Frontal cortex (tissue), 4 donors: ENCODE measurements around the gene CALHM2. TPM values are rescaled to one million over a fixed set of nuclear protein-coding genes. Genes with fewer than 3 reads are reported as not detected.
A peak's percentile ranks its signal among the peaks of the same experiment; 100 is the strongest.

Experiments used
- DNase-seq, 2 donors: peaks; one replicate each; pipeline ENCODE4 v3.0.0; 2012; ENCODE audit warnings: low spot score in 2 of 2
- FAIRE-seq: peaks from 2 replicates; lab custom pipeline; 2012; peaks lifted over from hg19 to GRCh38; lab: Jason Lieb, UNC
- total RNA-seq: library from RNA; depleted of rRNA; stranded (reverse); fragments of >200 nt; gene quantifications from one replicate; pipeline ENCODE4 v1.2.3, GENCODE V29; 2014
- donor health status: control.
- donor health status: control.
- donor health status: control.

Gene CALHM2
- total RNA-seq, 1 donor from 2014 or later = 1.6 TPM

DNA sequence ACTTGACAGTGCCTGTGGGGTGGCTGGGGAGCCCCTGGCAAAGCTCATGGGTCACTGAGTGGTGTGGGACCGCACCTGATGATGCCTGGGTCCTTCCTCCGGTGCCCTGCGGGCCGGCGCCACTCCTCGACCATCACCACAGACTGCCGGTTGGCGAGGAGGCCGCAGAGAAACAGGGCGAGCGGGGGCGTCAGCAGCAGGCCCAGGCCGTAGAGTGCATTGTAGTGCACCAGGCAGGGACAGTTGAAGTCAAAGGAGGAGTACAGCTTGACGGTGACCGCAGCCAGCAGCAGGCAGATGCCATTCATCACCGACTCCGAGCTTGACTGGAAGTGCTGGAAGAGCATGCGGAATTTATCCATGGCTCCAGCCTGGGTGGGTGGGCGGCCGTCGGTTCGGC is 26.5 kb upstream of the CALHM2 start:
- DNase-seq (no peak), FAIRE-seq (no peak)

DNA sequence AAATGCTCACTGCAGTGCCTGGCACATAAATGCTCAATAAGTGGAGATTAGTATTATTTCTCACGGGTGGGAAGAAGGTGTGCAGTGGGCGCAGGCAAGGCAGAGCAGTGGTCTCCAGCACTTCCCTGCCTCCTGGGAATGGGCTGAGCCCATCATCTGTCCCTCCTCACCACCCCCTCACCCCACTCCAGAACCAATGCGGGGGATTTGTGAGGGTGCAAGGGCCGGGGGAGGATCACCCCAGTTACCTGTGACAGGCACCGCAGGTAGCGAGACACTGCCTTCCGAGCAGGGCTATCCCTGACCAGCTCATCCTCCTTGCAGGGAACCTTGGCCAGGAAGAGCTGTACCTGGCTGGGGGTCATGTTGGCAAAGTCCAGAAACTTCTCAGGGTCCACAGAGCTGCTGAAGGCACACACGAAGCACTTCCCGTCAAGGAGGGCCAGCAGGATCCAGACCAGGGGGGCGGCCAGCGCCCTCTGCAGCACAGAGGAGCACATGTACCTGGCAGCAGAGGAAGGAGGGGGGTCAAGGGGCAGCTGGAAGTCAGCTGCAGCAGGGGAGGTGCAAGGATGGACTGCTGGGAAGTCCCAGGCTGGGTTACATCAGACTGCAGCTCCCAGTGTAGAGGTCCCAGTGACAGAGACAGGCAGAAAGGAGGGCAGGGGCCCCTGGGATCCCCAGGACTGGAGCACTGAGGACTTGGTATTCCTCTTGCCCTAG is 24.0 kb upstream of the CALHM2 start:
- no peak for FAIRE-seq
- no peak for DNase-seq

DNA sequence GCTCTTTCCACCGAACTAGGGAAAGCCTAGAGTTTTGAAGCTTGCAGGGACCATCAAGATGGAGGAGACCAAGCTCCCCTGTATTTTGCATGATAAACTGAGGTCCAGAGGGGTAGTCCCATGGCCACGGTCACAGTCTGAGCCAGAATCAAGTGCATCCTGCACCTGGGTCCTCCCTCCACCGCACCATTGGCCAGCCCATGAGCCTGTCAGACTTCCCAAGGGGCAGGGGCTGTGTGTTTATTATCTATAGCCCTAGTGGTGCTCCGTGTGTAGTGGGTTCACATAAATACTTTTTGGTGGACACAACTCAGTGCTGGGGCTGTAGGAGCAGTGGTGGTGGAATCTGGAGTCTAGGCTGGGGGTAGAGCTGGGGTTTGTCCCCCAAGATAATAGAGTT is 23.3 kb upstream of the CALHM2 start:
- FAIRE-seq = no peak
- no peak for DNase-seq

- FAIRE-seq (no peak), DNase-seq (no peak)
Measured at GRCh38 chr10:103474077-103474476, 21.9 kb upstream of the CALHM2 start.

- FAIRE-seq (no peak), DNase-seq (no peak)
Measured at GRCh38 chr10:103473261-103473671, 21.1 kb upstream of the CALHM2 start.

DNA sequence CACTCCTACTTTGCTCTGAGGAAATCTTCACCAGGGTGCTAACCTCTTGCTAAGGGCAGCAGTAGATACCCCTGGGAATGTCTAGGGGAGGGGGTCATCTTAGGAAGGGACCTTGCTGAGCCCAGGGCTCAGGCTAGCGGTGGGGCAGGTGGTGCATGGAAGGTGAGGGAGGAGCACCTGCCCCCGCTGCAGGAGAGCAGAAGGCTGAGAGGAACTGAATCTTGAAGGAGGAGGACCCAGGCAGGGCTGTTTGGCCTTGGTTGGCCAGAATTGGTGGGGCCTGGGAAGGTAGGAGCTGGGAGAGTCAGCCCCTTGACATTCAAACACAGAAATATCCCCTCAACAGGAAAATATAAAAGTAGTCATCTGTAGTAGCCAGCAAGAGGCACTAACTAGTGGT is 19.8 kb upstream of the CALHM2 start:
- no peak for DNase-seq

DNA sequence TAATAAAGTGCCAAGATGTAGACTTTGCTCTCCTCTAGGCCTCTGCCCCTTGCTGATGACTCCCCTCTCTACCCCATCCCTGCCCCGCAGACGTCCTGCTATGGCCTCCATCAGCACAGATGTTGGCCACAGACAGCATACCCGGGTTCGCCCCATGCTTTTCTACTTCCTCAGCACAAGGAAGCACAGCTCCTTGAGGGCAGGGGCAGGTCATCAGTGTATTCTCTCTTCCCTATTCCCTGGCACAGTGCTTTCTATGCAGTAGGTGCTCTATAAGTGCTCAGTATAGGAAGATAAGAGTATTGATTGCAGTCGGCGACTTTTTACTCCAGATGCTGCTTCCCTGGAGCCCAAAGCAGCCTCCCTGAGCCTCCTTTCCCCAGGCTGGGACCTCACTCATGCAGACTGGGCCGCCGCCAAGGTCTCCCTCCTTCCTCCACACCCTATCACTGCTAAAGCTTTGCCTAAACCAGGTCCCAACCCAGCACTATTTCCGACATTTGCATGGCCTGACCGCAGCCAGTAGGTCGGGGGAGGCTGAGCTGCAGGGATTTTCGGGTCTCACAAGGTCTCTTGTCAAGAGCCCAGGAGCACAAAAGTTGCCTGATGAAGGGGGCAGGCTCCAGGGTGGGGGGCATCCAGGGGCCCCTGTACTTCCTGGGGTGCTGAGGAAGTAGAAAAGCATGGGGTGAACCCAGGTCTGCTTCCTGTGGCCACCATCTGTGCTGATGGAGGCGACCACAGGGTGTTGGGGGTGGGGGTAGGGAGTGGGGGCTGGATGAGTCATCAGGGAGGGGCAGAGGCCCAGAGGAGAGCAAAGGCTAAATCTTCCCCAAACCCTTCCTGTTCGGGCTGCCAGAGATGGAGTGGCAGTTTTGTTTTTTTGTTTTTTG is 18.8 kb upstream of the CALHM2 start:
- no peak for DNase-seq
- FAIRE-seq = no peak

More for the DNA sequence above, 19.8 kb upstream of the CALHM2 start:
- no peak for FAIRE-seq

GRCh38 chr10:103469201-103469600 is 17.0 kb upstream of the CALHM2 start:
- no peak for FAIRE-seq
- no peak for DNase-seq

DNA sequence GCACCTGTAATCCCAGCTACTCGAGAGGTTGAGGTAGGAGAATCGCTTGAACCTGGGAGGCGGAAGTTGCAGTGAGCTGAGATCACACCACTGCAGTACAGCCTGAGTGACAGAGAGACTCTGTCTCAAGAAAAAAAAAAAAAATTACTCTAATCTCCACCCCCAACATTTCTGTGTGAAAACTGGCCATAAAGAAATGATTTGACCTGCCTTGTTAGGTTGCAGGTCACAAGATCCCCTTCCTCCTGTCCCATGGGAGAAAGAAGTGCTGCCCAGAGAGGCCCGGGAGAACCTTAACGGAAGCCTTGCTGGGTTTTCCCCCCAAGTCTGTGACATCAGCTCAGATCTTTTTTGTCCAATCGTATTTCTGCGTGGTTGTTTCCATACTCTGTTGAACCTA is 15.2 kb upstream of the CALHM2 start:
- DNase-seq = no peak

DNA sequence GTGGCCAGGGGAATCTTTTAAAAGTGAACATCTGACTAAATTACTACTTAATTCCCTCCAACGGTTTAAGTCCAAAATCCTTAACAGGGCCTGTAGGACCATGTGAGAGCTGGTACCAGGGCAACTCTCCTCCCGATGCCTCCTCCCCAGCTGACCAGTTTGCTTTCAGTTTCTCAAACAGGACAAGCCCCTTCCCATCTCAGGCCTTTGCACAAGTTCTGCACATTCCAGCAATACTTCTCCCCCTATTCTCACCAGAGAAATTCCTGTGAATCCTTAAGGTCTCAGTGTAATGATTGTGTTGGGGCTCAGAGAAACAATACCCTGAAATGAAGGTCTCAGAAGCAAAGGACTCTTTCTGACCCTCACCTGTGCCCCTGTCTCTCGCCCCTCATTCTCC is 14.6 kb upstream of the CALHM2 start:
- DNase-seq (no peak), FAIRE-seq (no peak)

More for the DNA sequence above, 15.2 kb upstream of the CALHM2 start:
- FAIRE-seq = no peak

DNA sequence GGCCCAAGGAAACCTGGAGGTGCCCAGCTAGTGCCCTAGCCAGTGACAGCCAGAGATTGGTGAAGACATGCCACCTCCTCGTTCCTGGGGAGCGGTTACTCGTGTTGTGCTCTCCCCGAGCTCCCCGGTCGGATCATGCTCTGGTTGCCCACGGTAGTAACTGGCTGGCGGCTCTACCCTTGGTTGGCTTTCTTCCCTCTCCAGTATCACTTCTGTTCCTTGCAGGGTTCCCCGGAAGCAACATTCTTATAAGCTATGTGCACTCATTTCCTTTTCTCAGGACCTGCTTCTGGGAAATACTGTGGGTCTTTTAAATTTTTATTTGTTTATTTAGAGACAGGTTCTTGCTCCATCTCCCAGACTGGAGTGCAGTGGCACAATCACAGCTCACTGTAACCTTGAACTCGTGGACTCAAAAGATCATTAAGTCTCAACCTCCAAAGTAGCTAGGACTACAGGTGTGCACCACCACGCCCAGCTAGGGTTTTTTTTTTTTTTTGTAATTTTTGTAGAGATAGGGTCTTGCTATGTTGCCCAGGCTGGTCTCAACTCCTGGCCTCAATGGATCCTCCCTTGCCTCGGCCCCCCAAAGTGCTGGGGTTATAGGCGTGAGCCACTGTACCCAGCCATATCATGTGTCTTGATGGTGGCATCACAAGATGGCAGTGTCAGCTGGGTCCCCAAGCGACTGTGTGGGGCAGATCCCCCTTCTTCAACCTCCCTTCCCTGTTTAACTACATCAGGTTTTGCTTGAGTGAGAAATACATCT is 13.4 kb upstream of the CALHM2 start:
- FAIRE-seq (no peak), DNase-seq (no peak)

- FAIRE-seq (no peak), DNase-seq (no peak)
Measured at GRCh38 chr10:103463499-103463898, 11.3 kb upstream of the CALHM2 start.

DNA sequence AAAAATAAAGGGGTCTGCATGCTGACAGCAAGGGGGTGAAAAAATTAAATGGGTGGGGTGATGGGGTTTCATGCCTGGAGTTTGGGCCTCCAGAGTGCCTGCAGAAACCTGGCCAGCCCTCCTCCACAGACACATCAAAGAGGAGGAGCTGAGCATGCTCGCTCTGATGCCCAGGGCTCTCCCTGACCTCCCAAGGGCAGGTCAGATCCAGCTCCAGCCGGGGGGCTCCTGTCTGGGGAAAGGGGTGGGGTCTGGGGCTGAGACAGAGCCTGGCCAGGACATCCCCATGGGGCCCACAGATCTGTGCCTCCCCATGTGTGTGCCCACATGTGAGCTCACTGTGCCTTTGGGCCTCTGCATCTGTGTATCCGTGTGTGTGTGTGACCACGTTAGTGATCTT is 7.4 kb upstream of the CALHM2 start:
- DNase-seq = no peak
- FAIRE-seq = no peak

GRCh38 chr10:103458720-103459119 is 6.5 kb upstream of the CALHM2 start, which contains the start of gene CALHM1:
Gene CALHM1, minus strand, starts transcription at chr10:103458900. Its CDS starts 149 bp downstream, at chr10:103458751.
- FAIRE-seq (no peak), DNase-seq (peak in 1 of 2 donors; percentile 63)

DNA sequence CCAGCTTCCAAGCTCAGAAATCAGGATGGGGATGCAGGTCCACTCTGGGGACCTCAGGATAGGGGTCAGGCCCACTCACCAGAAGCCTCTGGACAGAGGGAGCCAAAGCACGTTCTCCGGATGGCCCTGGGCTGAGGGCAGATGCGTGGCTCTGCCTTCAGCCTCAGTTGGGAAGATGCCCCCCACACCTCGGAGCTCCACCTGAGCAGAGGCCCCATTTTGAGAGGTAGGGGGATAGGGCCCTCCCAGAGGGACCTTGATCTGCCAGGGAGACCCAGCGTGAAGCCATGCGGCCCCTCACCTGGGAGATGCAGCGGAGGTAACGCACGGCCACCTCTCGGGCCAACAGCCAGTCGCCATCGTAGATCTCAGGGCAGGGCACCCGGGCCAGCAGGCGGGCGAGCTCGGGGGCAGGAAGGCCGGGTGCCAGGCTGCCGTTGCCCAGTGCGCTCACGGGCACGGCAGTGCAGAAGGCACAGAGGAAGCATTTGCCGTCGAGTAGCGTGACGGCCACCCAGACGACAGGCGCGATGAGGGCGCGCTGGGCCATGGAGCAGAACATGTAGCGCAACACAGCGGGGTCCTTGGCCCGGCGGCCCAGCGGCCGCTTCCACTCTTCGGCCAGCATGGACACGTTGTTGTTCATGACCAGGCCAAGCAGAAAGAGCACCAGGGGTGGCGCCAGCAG is 5.9 kb upstream of the CALHM2 start:
- DNase-seq = no peak
- no peak for FAIRE-seq

GRCh38 chr10:103457176-103457712 is 5.1 kb upstream of the CALHM2 start:
- no peak for FAIRE-seq

DNA sequence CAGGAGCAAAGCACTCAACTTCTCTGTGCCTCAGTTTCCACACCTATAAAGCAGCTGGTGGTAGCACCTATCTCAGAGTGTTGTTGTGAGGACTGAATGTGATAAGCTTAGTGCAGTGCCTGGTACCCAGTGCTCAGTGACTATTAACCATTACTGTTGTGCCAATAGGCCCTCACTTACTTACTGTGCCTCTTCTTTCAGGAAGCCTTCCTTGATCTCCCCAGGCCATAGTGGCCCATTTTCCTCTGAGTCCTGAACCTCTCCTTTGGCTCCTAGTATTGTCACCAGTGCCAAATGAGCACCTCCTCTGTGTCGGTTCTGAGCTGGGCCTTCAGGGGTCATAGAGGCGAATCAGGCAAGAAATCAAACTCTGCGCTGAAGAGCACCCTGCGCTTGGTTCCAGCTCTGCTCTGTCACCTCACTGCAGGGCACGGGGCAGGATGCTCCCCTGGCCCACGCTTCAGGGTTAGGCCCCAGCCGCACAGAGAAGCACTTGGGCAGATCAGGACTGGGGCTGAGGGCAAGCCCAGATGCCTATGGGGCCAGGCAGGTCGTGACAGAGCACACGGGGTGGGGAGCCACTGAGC is 4.0 kb upstream of the CALHM2 start:
- DNase-seq (no peak), FAIRE-seq (no peak)

More at GRCh38 chr10:103457176-103457712, 5.1 kb upstream of the CALHM2 start:
- DNase-seq = no peak

GRCh38 chr10:103455235-103455634 is 3.1 kb upstream of the CALHM2 start:
- DNase-seq (no peak), FAIRE-seq (no peak)

DNA sequence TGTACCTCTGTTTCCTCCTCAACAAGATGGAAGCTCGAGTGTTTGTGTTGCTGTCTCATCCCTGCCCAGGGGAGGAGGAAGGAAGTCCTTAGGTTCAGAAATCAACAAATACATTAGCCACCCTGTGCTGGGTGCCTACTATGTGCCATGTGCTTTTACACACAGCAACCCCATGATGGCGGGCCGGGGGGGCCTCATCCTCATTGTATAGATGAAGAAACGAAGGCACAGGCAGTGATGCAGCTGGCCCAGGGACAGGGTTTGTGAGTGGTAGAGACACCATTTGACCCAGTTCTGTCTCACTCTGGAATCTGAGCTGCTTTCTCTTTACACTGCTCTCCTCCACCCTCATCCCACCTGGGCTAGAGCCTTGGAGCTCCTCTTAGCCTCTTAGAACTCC is 1.9 kb upstream of the CALHM2 start:
- FAIRE-seq = no peak
- DNase-seq = no peak
